Stomach (tissue), 9 donors: ENCODE results near the gene SYT12. TPM values are rescaled to one million over a fixed set of nuclear protein-coding genes. Genes with fewer than 3 reads are reported as not detected.

ENCODE experiments used
- DNase-seq, 2 donors: peaks; one replicate each; pipeline versions ENCODE4 v3.0.0 to v3.0.0-alpha.2; 2013 to 2019
- H3K27ac ChIP-seq, 5 donors: fragments of 200-600 bp in 4 of 5; sonication (generic) in 4 of 5; one replicate each; pipeline ENCODE4 v1.5.1; 2013 to 2019; ENCODE audit warnings: mild to moderate bottlenecking in 1 of 5, moderate library complexity in 1 of 5
- H3K27me3 ChIP-seq, 3 donors: fragments of 200-600 bp; sonication (generic); one replicate each; pipeline ENCODE4 v1.5.1; 2017 to 2019; ENCODE audit warnings: mixed run types in 1 of 3
- H3K36me3 ChIP-seq, 4 donors: fragments of 200-600 bp; sonication (generic); 1 replicate in 3 of 4; 2 replicates in 1 of 4; pipeline ENCODE4 v1.5.1; 2016 to 2019
- H3K4me1 ChIP-seq, 4 donors: fragments of 200-600 bp; sonication (generic); one replicate each; pipeline ENCODE4 v1.5.1; 2016 to 2019
- H3K4me3 ChIP-seq, 4 donors: fragments of 200-600 bp; sonication (generic) in 3 of 4; one replicate each; pipeline ENCODE4 v1.5.1; 2016 to 2019; ENCODE audit warnings: mild to moderate bottlenecking in 1 of 4
- H3K9me3 ChIP-seq, 4 donors: fragments of 200-600 bp; sonication (generic); one replicate each; pipeline ENCODE4 v1.5.1; 2016 to 2019
- EP300 ChIP-seq: sonication (generic); formaldehyde crosslinking; IDR thresholded peaks from one replicate; pipeline ENCODE4 v1.6.1; 2017; ENCODE audit warnings: antibody characterized with exemption
- POLR2A ChIP-seq, 4 donors: fragments of 450-650 bp; IDR thresholded peaks; one replicate each; pipeline ENCODE4 v1.6.1; 2016; ENCODE audit warnings: antibody characterized with exemption in 4 of 4, control low read depth in 2 of 4, mild to moderate bottlenecking in 1 of 4, moderate library complexity in 1 of 4
- POLR2AphosphoS5 ChIP-seq, 3 donors: sonication (generic); formaldehyde crosslinking; IDR thresholded peaks; one replicate each; pipeline ENCODE4 v1.6.1; 2016; ENCODE audit warnings: antibody characterized with exemption in 3 of 3
- WGBS, 5 donors: extraction: QIAGEN DNeasy Blood & Tissue Kit in 3 of 5; methylation state at CpG; one replicate each; pipeline versions ENCODE4 v1.1.5 to v1.1.7; 2013 to 2018; 5-methylcytosine and 5-hydroxymethylcytosine counted together
- intact Hi-C: fragments of 100-400 bp; cut with DNase I; formaldehyde crosslinking; loops from one replicate; pipeline ENCODE4 v1.15.1; 2023; ENCODE audit warnings: low total_unique reads
- polyA plus RNA-seq, 3 donors: library from polyadenylated mRNA; stranded (reverse); fragments of 200-250 nt; gene quantifications; one replicate each; pipeline ENCODE4 v1.2.3, GENCODE V29; 2013
- total RNA-seq, 5 donors: library from RNA; depleted of rRNA; stranded (reverse); fragments of >200 nt; gene quantifications; one replicate each; pipeline versions ENCODE4 v1.1.0 to v1.2.3, GENCODE V29; 2014 to 2016
- TF ChIP-seq, protein P1 (sequence below), 7 experiments: fragments of 450-650 bp in 4 of 7; fragments of 200-600 bp in 3 of 7; sonication (generic) in 3 of 7; IDR thresholded peaks; one replicate each; pipeline ENCODE4 v1.5.1; 2016 to 2019; ENCODE audit warnings: antibody characterized with exemption in 7 of 7, control low read depth in 2 of 7, mild to moderate bottlenecking in 1 of 7
- donor health status: healthy with polysubstance abuse.
- donor health status: Bipolar disorder and iron deficiency.
- donor health status: healthy.

The SYT12 gene
- total and polyA plus RNA-seq, 8 donors, result 0.31 to 1.1 (median 0.45) TPM; not detected in 5

DNA sequence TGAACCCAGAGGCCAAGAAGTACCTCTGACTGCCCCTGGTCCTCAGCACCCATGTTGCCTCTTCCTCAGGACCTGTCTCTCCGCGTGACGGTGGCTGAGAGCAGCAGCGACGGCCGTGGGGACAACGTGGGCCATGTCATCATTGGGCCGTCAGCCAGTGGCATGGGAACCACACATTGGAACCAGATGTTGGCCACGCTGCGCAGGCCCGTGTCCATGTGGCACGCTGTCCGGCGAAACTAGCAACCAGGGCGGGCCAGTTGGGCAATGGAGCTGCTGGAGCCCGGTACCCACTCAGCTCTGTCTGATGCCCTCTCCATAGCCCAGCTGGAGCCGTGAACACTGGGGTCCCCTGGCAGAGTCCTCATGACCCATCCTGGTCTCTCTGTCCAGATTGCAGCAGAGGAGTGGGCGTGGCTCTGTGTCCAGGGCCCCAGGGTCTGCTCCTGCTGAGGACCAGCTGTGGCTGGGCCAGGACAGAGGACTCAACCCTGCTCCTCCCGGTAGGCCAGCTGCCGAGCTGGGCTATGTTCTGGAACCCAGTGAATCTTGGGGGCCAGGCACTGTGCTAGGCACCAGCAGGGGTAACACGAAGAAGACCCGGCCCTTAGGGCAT, 25.7 kb downstream of the SYT12 start:
- Histone ChIP-seq H3K4me1 (peaks cover 0 to 10% (median 2%) of the 10 kb centered on the region in 4 donors), H3K9me3 (no peaks in the 10 kb centered on the region), H3K27ac (no peak overlapping the region), H3K27me3 (peaks cover 0 to 13% (median 0%) of the 10 kb centered on the region in 3 donors), H3K4me3 (no peak overlapping the region), H3K36me3 (no peaks in the 10 kb centered on the region)
- TF ChIP-seq POLR2AphosphoS5 (IDR thresholded peaks at IDR 0.05) (no peak), EP300 (no peak), POLR2A (IDR thresholded peaks at IDR 0.05) (no peak)
- TF ChIP-seq, protein P1, sequence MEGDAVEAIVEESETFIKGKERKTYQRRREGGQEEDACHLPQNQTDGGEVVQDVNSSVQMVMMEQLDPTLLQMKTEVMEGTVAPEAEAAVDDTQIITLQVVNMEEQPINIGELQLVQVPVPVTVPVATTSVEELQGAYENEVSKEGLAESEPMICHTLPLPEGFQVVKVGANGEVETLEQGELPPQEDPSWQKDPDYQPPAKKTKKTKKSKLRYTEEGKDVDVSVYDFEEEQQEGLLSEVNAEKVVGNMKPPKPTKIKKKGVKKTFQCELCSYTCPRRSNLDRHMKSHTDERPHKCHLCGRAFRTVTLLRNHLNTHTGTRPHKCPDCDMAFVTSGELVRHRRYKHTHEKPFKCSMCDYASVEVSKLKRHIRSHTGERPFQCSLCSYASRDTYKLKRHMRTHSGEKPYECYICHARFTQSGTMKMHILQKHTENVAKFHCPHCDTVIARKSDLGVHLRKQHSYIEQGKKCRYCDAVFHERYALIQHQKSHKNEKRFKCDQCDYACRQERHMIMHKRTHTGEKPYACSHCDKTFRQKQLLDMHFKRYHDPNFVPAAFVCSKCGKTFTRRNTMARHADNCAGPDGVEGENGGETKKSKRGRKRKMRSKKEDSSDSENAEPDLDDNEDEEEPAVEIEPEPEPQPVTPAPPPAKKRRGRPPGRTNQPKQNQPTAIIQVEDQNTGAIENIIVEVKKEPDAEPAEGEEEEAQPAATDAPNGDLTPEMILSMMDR (IDR thresholded peaks at IDR 0.05), result no peak
- no peak for DNase-seq
- intact Hi-C loops, result no loop called here
- 87 to 96% (median 93%) methylated on average over 8 to 22 of the region's 22 CpGs for WGBS, 5 donors

DNA sequence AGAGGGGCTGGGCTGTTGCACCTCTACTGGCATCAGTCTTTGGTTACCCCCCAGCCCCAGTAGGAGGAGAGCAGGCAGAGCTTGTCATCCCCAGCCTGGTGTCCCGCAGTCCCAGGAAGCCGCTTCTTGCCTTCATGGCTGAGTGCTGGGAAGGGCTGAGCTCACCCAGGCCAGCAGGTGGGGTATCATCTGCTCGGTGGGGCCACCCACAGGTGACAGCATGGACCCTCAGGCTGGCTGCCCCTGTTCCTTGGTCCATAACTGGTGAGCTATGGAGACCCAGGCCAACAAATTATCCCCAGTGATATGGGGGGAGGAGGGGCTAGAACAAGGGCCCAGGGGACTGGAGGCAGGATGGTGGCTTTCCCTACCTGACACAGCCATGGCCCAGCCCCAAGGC, 27.2 kb downstream of the SYT12 start:
- H3K9me3 ChIP-seq, result no peaks in the 10 kb centered on the region
- peaks cover 0 to 4% (median 0%) of the 10 kb centered on the region in 3 donors for H3K27me3 ChIP-seq
- no peak for DNase-seq
- H3K36me3 ChIP-seq, result no peaks in the 10 kb centered on the region
- intact Hi-C loops, result no loop called here
- 33 to 92% (median 89%) methylated on average over 1 to 3 of the region's 3 CpGs for WGBS, 5 donors
- peaks cover 10 to 25% (median 15%) of the 10 kb centered on the region in 4 donors for H3K4me1 ChIP-seq
- H3K27ac ChIP-seq, result no peak overlapping the region
- no peak overlapping the region for H3K4me3 ChIP-seq
- TF ChIP-seq EP300, result no peak
- TF ChIP-seq, protein P1 (IDR thresholded peaks at IDR 0.05), result no peak
- no peak for TF ChIP-seq POLR2AphosphoS5 (IDR thresholded peaks at IDR 0.05)
- TF ChIP-seq POLR2A (IDR thresholded peaks at IDR 0.05), result no peak

DNA sequence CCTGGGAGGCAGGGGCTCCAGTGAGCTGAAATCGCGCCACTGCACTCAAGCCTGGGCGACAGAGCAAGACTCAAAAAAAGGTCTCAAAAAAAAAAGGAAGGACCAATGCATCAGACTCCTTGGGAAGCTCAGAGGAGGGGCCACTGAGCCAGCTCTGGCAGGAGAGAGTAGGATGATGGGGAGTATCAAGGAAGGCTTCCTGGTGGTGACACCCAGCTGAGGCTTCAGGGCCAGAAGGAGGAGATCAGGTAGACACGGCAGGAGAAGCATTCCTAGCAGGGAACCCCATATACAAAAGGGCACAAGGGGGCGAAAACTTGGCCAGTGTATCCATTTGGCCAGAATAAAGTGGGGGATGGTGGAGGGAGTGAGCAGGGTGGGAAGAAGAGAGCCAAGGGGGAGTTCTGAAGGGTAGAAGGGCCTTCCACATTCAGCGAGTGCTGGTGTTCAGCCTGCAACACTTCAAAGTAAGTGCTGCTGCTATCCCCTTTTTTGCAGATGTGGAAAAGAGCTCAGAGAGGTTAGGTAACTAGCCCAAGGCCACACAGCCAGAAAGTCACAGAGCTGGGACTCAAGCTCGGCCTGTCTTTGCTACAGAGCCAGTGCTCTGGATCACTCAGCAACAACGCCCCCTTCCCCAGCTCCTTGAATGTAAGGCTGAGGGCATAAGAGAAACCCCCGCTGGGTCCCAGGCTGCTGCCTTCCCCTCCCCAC, 28.4 kb downstream of the SYT12 start:
- peaks cover 22 to 37% (median 27%) of the 10 kb centered on the region in 4 donors for H3K4me1 ChIP-seq
- no peaks in the 10 kb centered on the region for H3K36me3 ChIP-seq
- intact Hi-C loops, result no loop called here

DNA sequence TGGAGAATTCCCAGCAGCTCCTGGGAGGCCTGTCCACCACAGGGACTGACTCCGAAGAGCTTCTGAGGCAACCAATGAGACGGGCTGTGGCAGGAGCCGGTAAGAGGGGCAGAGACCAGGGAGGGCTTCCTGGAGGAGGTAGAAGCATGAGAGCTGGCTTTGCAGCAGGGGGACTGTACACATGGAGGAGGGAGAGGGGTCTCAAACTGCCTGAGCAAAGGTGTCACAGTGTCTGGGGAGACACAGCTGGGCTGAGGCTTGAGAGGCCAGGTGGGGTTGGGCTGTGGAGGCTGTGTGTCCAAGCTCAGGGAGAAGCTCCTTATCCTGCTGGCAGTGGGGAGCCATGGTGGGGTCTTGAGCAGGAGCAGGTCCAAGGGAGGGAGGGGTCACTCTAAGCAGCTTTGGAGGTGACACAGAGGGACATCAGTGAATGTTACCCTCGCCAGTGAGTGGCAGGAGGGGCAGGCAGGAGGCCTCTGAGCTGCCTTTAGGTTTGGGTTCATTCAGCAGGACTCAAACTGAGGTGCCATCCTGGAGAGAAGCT, 29.1 kb downstream of the SYT12 start:
- no peaks in the 10 kb centered on the region for H3K9me3 ChIP-seq
- TF ChIP-seq POLR2A (IDR thresholded peaks at IDR 0.05) (no peak), POLR2AphosphoS5 (IDR thresholded peaks at IDR 0.05) (no peak), EP300 (no peak)
- TF ChIP-seq, protein P1 (IDR thresholded peaks at IDR 0.05), result no peak
- intact Hi-C loops, result no loop called here
- H3K27me3 ChIP-seq, result peaks cover 0 to 17% (median 0%) of the 10 kb centered on the region in 3 donors
- no peak overlapping the region for H3K4me3 ChIP-seq
- no peak overlapping the region for H3K27ac ChIP-seq
- DNase-seq, result no peak
- peaks cover 29 to 44% (median 34%) of the 10 kb centered on the region in 4 donors for H3K4me1 ChIP-seq
- 88 to 95% (median 92%) methylated on average over 4 of the region's 4 CpGs for WGBS, 5 donors
- no peaks in the 10 kb centered on the region for H3K36me3 ChIP-seq

More for the DNA sequence above, 28.4 kb downstream of the SYT12 start:
- 84 to 93% (median 90%) methylated on average over 9 of the region's 9 CpGs for WGBS, 5 donors
- no peak for DNase-seq
- H3K27ac ChIP-seq, result no peak overlapping the region
- H3K4me3 ChIP-seq, result no peak overlapping the region
- H3K9me3 ChIP-seq, result no peaks in the 10 kb centered on the region
- TF ChIP-seq POLR2A (IDR thresholded peaks at IDR 0.05) (no peak), EP300 (no peak), POLR2AphosphoS5 (IDR thresholded peaks at IDR 0.05) (no peak)
- TF ChIP-seq, protein P1 (IDR thresholded peaks at IDR 0.05), result no peak
- peaks cover 0 to 10% (median 0%) of the 10 kb centered on the region in 3 donors for H3K27me3 ChIP-seq
